ES-I3 (cell line): ENCODE data around the gene CLIC5.
"Not testable (repeated sequence)": the region's sequence is repeated elsewhere in the genome, so short reads cannot be mapped to it uniquely, and the experiment has no call there.

Experiments used
- H3K36me3 ChIP-seq: 2 replicates; pipeline ENCODE4 v1.6.1; 2013; ENCODE audit warnings: mild to moderate bottlenecking, low read length, control low read depth, moderate library complexity; ENCODE audit not compliant: insufficient read depth
- H3K4me1 ChIP-seq: 2 replicates; pipeline ENCODE4 v1.6.1; 2013; ENCODE audit warnings: mild to moderate bottlenecking, control low read depth, low read length; ENCODE audit not compliant: insufficient read depth
- H3K9ac ChIP-seq: 2 replicates; pipeline ENCODE4 v1.6.1; 2013; ENCODE audit warnings: low read depth, mild to moderate bottlenecking, low read length, moderate library complexity
- H3K9me3 ChIP-seq: 2 replicates; pipeline ENCODE4 v1.6.1; 2013; ENCODE audit warnings: mild to moderate bottlenecking, low read length, moderate library complexity; ENCODE audit not compliant: control insufficient read depth, insufficient read depth

Gene CLIC5

GRCh38 chr6:45927421-45928320 is 88.0 kb downstream of the CLIC5 start:
- Histone ChIP-seq H3K36me3 (no peaks in the 10 kb centered on the region), H3K4me1 (peaks cover 23% of the 10 kb centered on the region), H3K9me3 (no peaks in the 10 kb centered on the region), H3K9ac (no peak overlapping the region)

DNA sequence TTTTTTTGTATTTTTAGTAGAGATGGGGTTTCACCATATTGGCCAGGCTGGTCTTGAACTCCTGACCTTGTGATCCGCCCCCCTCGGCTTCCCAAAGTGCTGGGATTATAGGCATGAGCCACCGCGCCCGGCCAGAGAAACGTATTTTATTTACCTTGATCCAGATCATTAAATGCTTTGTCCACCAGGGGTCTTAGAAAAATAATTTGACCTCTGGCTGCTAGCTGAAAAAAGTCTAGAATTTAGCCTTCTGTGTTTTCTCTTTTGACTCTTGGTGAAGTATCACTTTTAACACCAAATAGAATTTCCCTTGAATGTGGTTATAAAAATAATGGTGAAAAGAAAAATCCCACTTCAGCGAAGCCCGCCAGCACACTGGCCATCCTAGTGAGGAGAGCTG is 89.2 kb downstream of the CLIC5 start:
- H3K9me3 ChIP-seq, result not testable (repeated sequence)
- peaks cover 23% of the 10 kb centered on the region for H3K4me1 ChIP-seq

GRCh38 chr6:45924763-45925342 is 90.8 kb downstream of the CLIC5 start:
- no peak overlapping the region for H3K9ac ChIP-seq
- H3K36me3 ChIP-seq, result no peaks in the 10 kb centered on the region
- peaks cover 23% of the 10 kb centered on the region for H3K4me1 ChIP-seq
- H3K9me3 ChIP-seq, result no peaks in the 10 kb centered on the region

More for the DNA sequence above, 89.2 kb downstream of the CLIC5 start:
- not testable (repeated sequence) for H3K36me3 ChIP-seq, H3K9ac ChIP-seq

- H3K4me1 ChIP-seq, result peaks cover 23% of the 10 kb centered on the region
- H3K9ac ChIP-seq, result no peak overlapping the region
- no peaks in the 10 kb centered on the region for H3K9me3 ChIP-seq
- no peaks in the 10 kb centered on the region for H3K36me3 ChIP-seq
Measured at GRCh38 chr6:45923831-45924391, 91.7 kb downstream of the CLIC5 start.

GRCh38 chr6:45922728-45923351 is 92.8 kb downstream of the CLIC5 start:
- no peak overlapping the region for H3K9ac ChIP-seq
- no peaks in the 10 kb centered on the region for H3K9me3 ChIP-seq
- H3K36me3 ChIP-seq, result no peaks in the 10 kb centered on the region
- H3K4me1 ChIP-seq, result peaks cover 13% of the 10 kb centered on the region

DNA sequence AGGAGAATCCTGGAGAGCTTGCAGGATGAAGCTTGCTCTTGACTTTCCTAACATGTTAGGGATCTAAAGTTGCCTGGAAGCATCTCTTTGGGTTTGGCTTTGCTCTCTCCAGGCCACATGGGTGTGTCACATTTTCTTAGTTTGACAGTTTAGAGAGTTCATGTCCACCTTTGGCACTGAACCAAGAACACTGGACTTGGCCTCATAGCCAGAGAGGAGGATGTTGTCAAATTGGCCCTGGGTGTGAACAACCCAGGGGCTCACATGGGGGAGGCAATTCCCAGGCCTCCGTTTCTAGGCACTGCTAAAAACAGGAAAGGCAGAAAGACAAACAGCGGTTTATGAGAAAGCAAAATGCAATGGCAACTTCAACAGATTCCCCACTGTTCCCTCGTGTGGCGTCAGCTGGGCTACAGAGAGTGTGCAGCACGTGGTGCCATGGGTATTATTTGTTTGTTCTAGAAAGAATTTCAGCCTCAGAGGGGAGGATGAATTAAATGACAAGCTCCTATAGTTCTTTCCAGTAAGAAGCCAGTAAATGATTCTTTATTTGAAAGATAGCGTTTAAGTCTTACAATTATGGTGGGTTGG is 93.9 kb downstream of the CLIC5 start:
- Histone ChIP-seq H3K4me1 (0 out of 2 replicates have a peak, but pooled peaks cover 5% of the 10 kb centered on the region), H3K9ac (no peak overlapping the region), H3K9me3 (no peaks in the 10 kb centered on the region), H3K36me3 (no peaks in the 10 kb centered on the region)

DNA sequence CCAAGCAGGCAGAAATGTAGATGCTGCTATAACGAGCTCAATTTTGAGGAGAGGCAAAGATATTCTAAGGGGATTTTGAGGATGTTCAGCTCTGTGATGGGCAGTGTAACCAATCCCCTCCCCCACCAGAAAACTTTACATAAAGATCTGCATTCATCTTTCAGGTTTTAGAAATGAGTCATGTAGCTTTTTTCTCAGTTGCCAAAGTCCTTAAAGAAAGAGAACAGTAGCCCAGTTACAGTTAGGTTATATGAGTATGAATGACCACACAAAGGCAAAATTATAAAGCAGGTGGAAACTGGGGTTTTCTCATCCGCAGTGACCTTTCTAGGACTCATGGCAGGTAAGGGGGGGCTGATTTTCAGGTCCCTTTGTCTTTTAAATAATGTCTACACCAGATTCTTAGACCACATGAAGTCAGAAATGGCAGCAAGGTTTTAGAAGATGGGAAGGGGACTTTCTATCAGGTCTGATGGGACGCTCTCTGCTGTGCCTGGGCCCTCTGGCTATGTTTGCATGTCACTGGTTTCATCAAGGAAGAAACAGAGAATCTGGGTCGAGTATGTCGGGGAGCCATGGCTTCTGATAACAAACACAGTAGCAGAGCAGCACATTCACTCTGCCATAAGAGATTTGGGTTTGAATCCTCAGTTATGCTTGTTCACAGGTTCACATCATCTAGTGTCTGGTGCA is 94.7 kb downstream of the CLIC5 start:
- Histone ChIP-seq H3K36me3 (no peaks in the 10 kb centered on the region), H3K9me3 (no peaks in the 10 kb centered on the region), H3K9ac (no peak overlapping the region), H3K4me1 (0 out of 2 replicates have a peak, but pooled peaks cover 5% of the 10 kb centered on the region)

DNA sequence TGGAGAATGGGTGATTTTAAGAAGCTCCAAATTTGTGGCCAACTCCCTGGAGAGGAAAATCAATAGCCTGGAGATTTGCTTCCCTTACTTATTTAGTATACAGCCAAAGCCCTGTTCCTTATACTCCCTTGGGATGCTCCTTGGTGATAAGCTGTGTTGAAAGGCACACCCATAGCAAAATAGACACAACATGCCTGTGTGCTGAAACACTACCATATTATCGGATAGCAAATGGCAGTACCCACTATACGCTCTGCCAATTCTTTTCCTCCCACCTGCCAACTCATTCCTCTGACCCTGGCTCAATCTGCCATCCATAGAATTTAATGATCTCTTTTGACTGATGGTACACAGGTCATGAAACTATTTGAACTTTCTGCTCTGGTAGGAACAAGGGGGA is 98.2 kb downstream of the CLIC5 start:
- Histone ChIP-seq H3K9ac (no peak overlapping the region), H3K9me3 (no peaks in the 10 kb centered on the region), H3K4me1 (no peaks in the 10 kb centered on the region), H3K36me3 (no peaks in the 10 kb centered on the region; the same call in 1 of the 2 replicates)

DNA sequence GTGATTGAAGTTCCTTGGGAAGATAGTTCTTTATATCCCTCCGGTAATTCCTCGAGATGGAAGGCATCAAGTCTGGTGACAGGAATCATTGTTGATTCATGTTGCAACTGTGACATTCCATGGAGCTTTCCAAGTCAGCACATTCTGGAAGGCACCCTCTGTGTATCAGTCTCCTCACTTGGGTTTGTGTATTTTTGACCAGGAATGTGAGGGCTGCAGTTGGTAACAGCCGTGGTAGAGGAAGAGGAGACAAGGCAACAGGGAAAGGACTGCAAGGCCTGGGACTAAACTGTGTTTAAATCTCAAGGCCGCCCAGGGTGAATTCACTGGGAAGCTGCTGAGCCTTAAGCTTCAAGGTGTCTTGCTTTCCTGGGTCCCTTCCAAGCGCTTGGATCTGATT is 99.0 kb downstream of the CLIC5 start:
- Histone ChIP-seq H3K9ac (no peak overlapping the region), H3K9me3 (no peaks in the 10 kb centered on the region), H3K36me3 (no peaks in the 10 kb centered on the region; the same call in 1 of the 2 replicates), H3K4me1 (no peaks in the 10 kb centered on the region)

- no peaks in the 10 kb centered on the region for H3K4me1 ChIP-seq
- no peaks in the 10 kb centered on the region; the same call in 1 of the 2 replicates for H3K36me3 ChIP-seq
- H3K9me3 ChIP-seq, result no peaks in the 10 kb centered on the region
- no peak overlapping the region for H3K9ac ChIP-seq
Measured at GRCh38 chr6:45915780-45916468, 99.7 kb downstream of the CLIC5 start.

- no peak overlapping the region for H3K9ac ChIP-seq
- no peaks in the 10 kb centered on the region for H3K4me1 ChIP-seq
- no peaks in the 10 kb centered on the region for H3K9me3 ChIP-seq
- no peaks in the 10 kb centered on the region; the same call in 1 of the 2 replicates for H3K36me3 ChIP-seq
Measured at GRCh38 chr6:45911691-45912090, 104.0 kb downstream of the CLIC5 start.

GRCh38 chr6:45903959-45904358 is 111.7 kb downstream of the CLIC5 start:
- Histone ChIP-seq H3K9me3 (no peaks in the 10 kb centered on the region), H3K36me3 (no peaks in the 10 kb centered on the region; the same call in 1 of the 2 replicates), H3K9ac (no peak overlapping the region), H3K4me1 (peaks cover 21% of the 10 kb centered on the region)

DNA sequence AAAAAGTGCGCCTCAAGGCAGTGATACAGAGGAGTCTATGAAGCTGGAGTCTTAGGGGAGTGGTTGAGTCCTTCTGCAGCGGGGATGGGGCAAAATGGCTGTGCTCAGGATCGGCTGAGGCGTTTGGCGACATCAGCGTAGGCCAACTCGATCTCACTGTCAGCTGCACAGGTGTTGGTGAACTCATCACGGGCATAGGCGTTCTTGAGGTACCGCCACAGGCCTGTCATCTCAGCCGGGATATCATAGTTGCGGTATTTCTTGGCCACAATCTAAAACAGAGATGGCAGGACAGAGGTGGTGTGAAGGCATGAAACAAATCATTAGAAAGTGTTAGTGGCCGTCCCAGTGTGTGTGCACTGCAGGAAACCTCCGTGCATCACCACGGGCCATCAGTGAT is 112.7 kb downstream of the CLIC5 start:
- no peaks in the 10 kb centered on the region; the same call in 1 of the 2 replicates for H3K36me3 ChIP-seq
- no peak overlapping the region for H3K9ac ChIP-seq
- no peaks in the 10 kb centered on the region for H3K9me3 ChIP-seq
- peaks cover 23% of the 10 kb centered on the region for H3K4me1 ChIP-seq
